GM18867 (cell line): ENCODE data around the gene NLRC5.
"Not testable (repeated sequence)": the region's sequence is repeated elsewhere in the genome, so short reads cannot be mapped to it uniquely, and the experiment has no call there.

Source experiments
- ATAC-seq: cut with Tn5 transposase; IDR thresholded peaks from one replicate; pipeline ENCODE4 v1.9.1; 2021; ENCODE audit warnings: mild to moderate bottlenecking, moderate library complexity; ENCODE audit not compliant: unreplicated experiment

Gene NLRC5

DNA sequence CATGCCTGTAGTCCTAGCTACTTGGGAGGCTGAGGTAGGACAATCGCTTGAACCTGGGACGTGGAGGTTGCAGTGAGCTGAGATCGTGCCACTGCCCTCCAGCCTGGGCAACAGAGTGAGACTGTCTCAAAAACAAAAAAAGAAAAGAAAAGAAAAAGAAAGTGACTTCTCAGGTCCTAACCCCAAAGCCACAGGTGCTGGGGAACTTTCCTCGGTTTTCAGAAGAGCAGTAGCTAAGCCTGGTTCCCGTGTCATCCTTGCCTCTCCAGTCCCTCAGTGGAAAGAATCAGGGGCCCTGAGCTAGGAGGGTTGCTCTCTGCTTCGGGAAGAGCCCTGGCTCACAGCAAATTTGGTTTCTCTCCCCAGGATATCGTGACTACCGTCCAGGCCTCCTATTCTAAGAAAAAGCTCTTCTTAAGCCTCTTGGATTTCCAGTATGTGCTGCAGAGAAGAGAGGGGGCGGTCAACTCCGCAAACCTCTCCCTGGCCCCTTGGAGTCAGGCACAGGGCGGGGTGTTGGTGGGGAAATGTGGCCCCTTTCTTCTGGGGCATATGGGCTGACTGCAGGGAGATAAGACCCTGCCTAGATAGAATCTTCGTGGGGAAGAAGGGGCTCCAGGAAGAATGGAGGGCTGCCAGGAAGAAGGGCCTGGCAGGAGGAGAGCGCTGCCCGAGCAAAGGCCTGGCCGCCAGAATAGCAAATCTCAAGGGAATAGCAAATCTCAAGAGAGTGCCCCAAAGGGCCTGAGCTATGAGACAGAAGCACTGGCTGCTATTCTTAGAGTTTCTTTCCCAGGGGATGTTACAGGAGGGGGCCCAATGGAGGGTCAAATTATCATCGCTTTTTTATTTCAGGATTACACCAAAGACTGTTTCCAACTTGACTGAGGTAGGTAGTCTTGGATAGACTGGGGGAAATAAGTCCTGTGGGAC lies 8.3 kb upstream of the NLRC5 start:
- no peak for ATAC-seq

DNA sequence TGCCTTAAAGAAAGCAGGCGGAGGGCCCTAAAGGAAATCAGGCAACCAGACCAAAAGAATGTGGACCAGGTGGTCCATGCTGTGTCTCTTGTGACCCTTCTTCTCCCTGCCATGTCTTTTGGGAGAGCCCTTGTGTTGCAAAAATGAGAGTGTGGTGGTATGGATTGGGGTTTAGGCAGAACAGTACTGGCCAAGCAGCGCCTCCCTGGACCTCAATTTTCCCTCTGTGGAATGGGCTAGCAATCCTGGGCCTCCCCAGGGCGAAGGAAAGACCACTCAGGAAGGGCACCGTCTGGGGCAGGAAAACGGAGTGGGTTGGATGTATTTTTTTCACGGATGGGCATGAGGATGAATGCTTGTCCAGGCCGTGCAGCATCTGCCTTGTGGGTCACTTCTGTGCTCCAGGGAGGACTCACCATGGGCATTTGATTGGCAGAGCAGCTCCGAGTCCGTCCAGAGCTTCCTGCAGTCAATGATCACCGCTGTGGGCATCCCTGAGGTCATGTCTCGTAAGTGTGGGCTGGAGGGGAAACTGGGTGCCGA lies 7.6 kb upstream of the NLRC5 start:
- ATAC-seq: no peak

DNA sequence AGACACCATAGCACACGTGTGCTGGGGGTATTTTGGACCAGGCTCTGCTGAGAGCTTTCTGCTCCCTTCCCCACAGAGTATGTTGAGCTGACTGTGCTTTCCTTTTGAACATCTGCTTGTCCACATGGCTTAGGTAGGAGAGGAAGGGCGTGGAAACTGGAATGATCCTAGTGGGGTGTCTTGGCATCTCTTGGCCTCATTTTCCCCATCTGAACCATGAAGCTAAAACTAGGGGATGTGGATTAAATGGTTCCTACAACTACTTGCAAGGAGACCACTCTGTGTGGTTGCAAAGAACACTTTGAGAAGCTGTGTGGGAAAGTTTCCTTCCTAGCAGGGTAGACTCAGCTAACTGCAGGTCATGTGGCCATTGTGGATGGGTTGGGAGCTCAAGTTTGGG lies 6.7 kb upstream of the NLRC5 start:
- ATAC-seq: no peak

DNA sequence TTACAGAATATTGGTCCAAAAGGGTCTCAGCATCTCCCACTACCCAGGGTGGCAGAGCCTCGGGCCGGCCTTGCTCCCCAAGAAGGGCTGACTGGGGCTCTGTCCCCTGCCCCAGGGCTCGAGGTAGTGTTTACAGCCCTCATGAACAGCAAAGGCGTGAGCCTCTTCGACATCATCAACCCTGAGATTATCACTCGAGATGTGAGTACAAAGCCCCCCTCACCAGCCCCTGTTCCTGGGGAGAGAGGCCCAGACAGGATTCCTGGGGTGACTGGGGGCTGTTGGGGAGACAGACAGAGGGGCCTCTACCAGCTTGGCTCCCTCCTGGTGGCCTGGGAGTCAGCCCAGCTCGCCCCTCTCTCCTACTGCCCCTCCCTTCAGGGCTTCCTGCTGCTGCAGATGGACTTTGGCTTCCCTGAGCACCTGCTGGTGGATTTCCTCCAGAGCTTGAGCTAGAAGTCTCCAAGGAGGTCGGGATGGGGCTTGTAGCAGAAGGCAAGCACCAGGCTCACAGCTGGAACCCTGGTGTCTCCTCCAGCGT lies 6.1 kb upstream of the NLRC5 start:
- ATAC-seq: no peak

DNA sequence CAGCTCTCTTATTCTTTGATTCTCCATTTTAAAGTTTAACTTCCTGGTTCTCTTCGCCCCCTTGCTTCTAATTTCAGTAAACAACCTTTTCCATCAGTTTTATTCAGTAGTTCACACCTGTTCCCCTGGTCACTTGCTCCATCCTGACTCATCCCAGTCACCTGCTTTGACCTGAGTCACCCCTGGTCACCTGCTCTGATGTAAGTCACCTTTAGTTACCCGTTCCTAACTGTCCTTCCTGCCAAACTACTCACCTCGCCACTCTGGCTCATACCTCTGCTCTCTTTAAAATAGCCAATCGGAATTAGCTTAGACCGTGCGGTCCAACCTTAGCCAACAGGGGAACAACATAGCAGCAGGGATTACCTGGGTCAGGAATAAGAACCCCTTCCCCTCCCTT lies 4.7 kb upstream of the NLRC5 start:
- ATAC-seq: no peak

DNA sequence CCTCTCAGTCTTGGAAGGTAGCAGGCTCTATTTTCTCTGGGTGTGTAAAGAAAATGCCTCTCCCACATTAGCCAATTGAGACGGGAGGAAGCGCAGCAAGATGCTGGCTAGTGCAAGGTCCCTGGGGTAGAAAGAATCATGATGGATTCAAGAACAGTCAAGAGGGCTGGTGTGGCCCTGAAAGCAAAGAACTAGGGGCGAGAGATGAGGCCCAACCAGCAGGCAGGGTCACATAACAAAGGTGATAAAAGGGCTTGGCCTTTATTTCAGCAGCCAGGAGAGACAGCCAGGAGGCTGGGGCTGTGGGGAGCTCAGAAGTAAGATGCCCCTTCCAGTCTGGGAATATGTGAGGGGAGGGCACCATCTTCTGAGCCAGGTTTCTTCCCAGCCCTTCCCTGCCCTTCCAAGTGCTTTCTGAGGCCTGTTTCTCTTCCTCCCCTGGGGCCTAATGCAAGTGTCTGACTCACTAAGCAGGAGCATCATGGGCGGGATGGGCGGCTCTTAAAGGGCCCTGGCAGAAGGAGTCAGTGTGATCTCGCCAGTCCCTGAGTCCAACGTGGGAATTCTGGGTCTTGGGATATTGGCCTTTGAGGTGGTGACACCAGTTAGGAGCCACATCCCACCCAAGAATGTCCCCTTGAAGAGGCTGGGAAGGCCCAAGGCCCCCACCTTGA lies 3.9 kb upstream of the NLRC5 start:
- no peak for ATAC-seq

DNA sequence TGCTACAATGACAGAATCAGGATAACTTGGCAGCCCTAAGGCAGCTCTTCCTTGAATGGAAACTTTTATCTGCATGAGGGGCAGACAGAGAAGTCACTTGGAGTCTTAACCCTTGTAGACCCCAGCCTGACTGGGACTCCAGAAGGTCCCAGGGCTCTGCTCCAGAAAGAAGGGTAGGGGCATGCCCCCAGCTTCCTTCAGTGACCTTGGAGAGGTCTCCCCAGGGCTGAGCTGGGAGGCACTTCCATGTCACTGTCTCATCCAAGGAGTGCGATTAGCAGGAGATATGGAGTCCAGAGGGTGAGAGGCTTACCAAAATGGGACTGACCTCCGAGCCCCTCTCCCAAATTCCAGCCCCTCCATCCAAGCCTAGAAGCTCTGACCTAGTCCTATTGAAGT lies 3.4 kb upstream of the NLRC5 start:
- no peak for ATAC-seq

DNA sequence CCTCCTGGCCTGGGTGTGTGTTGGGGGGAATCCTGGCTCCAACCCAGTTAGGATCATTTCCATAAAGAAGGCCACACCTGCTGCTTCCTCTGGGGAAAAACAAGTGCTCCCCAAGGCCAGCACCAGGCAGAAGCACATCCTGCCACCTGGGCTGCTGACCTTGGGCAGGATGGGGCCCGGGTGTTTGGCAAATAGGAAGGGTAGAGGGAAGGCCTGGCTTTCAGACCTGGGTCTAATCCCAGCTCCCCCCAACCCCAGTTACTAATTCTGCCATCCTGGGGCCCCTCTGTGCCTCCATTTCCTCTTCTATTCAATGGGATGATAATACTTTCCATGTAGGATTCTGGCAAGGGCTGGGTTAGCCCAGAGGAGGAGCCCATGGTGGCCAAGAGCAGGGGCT lies 3.0 kb upstream of the NLRC5 start:
- no peak for ATAC-seq

DNA sequence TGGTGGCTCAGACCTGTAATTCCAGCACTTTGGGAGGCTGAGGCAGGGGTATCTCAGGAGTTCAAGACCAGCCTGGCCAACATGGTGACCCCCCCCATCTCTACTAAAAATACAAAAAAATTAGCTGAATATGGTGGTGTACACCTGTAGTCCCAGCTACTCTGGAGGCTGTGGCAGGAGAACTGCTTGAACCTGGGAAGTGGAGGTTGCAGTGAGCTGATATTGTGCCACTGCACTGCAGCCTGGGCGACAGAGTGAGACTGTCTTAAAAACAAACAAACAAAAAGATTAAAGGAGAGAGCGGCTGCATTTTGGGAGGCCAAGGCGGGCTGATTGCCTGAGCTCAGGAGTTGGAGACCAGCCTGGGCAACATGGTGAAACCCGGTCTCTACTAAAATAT lies 2.4 kb upstream of the NLRC5 start:
- not testable (repeated sequence) for ATAC-seq

DNA sequence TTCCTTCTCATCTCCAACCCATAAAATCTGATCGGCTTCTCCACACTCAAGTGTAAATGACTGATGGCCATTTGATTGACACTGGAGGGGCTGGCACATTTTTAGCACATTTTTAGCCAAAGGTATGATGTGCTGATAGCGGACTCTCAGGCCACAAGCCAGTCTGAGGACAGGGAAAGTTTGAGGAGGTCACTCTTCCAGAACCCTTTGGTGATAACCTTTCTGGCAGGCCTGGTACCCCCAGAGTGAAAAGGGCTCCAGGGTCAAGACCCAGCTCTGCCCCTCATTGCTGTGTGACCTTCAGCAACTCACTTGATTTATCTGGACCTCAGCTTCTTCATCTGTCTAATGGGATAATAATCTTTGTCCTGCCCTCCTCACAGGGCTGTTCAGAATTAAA lies 1.7 kb upstream of the NLRC5 start:
- ATAC-seq: no peak

DNA sequence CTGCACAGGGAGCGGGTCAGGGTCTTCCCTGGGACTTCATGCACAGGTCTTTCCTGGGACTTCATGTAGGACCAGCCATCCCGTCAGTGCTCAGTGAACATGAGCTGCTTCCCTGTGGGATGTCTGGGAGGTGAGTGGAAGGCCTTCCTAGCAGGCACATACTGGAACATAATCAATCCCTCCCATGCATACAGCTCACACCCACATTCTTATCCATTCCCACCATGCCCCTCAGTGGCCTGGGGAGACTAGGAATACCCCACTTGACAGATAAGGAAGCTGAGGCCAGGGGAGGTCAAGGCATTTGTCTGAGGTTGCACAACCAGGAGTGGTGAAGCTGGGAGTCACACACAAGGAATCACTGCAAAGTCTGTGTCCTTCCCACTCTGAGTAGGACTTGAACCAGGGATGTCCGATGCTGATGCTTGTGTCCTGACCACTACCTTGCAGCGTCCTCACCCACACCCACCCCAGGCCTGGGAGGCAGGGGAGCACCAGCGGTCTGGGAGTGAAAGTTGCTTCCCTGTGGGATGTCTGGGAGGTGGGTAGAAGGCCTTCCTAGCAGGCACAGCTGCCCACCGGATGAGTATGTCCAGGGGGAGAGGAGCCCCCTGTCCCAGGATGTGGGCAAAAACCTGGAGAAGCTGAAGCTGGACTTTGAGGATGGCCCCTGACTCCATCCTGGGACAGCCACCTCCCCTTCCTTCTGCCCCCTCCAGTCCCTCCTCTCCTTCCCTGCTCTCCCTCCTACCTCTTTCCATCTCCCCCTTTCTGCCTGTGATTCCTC lies 1.0 kb upstream of the NLRC5 start:
- no peak for ATAC-seq

DNA sequence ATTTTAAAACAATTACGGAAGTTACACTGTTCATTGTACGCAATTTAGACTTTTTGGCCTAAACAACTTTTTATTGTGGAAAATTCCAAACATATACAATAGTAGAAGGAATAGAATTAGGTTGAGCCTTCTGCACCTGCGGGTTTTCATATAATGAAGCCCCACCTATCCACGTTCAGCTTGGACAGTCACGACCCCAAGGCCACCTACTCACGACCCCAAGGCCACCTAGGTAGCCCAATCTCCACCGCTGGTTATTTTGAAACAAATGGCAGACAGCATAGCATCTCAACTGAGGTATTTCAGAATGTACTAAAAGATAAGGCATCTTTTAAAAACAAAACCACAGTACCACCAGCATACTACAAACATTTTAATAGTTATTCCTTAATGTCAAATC lies 631 bp downstream of the NLRC5 start:
- no peak for ATAC-seq

DNA sequence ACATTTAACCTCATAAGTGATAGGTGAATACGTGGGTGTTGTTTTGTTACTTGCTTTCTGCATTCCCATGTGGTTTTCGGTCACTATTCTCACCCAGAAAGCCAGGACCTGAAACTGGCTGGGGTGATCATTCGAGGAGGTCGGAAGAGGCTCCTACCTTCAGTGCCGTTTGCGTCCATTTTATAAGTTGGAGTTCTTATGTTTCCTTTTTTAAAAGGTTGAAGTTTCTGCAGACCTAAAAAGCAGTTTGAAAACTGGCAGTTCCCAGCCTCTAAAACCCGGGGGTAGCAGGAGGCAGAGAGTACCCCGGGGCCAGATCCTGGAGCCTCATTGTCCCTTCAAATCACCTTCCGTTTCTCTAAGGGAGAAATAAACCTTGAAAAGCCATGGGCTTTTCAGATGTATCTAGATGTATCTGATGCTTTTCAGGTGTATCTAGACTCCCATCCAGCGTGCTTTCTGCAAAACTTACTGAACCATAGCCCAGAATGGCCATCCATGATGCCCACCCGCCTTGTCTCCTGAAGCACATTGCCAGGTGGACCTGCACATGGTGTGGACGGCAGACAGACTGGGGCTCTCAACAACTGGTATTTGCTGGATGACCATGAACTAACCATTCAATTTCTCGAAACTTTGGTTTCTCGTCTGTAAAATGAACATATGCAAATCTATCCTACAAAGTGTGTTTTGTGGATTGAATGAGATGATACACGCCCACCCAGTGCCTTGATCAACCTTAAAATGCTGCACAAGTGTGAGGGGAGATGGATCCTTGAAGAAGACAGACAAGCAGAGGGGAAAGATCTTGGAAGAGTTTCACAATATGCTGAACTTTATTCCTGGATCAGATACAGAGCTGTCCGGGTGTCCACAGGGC lies 1.3 kb downstream of the NLRC5 start:
- ATAC-seq: no peak

DNA sequence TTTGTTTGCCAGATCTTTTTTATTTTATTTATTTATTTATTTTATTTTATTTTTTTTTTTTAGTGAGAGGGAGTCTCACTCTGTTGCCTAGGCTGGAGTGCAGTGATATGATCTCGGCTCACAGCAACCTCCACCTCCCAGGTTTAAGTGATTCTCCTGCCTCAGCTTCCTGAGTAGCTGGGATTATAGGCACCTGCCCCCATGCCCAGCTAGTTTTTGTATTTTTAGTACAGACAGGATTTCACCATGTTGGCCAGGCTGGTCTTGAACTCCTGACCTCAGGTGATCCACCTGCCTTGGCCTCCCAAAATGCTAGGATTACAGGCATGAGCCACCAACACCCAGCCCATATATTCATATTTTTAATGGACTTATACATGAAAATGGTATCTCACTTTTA lies 3.1 kb downstream of the NLRC5 start:
- ATAC-seq: not testable (repeated sequence)

DNA sequence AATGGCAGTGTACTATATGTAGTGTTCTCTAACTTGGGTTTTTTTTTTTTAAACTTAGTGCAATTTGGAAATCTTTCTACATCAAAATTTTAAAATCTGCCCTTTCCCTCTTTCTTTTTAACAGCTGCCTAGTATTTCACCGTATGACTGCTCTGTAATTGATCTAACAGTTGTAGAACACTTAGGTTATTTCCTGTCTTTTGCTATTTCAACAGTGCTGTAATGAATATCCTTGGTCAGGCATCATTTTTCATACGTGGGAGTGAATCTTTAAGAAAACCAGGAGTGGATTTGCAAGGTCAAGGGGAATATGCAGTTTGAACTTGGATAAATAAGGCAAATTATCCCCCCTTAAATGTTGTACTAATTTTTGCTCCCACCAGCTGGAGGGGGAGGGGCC lies 3.8 kb downstream of the NLRC5 start:
- ATAC-seq: no peak

DNA sequence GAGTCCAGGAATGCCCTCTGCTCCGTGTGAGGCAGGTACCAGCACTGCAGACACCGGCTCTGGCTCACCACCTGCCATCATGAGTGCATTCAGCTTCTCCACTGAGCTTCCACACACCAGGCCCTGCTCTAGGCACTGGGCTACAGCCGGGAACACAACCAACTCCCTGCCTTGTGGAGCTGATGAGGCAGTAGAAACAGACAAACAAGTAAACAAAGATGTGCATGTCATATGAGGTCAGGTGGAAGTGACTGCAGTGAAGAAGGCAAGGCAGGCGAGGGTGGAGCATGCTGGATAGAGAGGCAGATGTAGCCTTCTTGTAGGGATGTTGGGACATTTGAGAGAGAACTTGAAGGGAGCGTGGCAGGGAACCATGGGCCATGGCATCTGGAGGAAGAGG lies 5.0 kb downstream of the NLRC5 start:
- ATAC-seq: no peak

DNA sequence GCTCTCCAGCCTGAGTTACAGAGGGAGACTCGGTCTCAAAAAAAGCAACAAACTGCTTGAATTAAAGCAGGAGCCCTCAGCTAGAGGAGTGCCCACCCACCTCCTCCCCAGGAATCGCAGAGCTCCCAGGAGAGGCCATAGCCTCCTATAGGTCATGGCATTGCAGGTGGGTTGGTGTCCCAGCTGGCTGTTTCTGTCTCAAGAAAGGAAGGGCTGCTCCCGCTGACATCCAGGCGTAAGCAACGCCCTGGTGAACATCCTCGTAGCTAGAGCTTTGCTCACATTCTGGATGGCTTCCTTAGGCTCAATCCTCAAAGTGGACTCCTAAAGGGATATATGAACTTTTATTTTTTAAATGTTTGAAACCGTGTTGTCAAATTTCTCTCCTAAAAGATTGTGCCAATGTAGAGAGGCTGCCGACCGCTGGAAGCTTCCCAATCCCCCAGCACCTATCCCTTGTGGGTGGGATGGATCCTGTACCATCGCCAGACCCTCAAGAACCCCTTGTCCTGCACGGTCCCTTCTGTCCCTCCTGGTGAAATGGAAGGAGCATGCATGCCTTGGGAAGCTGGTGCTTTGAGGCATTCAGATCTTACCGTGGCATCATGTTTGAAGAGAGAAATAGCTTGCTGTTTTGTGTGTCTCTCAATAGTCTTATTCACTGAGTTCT lies 5.9 kb downstream of the NLRC5 start:
- no peak for ATAC-seq

DNA sequence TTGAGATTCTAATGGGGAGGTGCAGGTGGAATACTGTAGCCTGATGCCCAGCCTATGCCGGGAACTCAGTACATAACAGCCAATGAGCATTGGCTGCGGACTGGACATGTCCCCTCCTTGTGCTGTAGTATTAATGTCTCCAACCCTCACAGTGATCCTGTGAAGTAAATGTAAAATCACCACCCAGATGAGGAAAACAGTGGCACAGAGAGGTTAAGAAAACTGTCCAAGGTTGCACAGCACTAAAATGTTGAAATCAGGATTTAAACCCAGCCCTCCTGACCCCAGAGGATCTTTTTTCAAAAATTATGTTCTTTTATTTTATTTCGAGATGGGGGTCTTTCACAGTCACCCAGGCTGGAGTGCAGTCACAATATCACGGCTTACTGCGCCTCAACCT lies 7.9 kb downstream of the NLRC5 start:
- no peak for ATAC-seq

DNA sequence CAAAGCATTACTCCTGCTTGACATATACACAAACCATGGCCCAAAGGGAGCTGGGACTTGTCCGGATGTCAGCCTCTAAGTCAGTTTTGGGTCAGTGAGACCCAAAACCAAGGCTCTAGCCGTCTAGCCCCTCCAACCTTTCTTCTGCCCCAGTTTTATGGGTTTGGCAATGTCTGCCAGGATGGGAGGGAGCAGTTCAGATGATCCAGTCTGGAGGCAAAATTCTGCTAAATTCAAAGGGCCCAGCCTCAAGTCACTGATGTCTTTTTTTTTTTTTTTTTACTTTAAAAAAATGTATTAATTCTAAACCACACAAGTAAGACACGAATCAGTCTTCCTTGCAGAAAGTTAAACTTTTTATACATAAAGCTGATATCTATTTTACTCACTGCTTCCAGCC lies 8.6 kb downstream of the NLRC5 start:
- no peak for ATAC-seq

DNA sequence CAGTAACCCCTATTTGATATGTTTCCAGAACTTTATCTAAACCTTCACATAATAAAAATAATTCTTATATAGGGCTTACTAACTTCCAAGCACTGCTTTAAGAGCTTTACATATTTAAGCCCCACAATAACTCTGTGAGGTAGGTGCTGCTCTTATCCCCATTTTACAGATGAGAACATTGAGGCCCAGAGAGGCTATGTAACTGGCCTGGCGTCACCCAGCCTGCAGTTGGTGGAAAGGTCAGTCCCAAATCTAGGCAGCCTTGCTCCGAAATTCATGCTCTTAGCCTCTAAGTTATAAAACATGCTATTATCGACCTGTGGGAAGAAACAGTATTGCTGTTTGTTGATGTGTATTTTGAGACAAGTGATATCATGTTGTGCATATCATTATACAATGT lies 9.0 kb downstream of the NLRC5 start:
- ATAC-seq: no peak
